ENCODE measurements around the gene GNGT2. TPM values are rescaled to one million over a fixed set of nuclear protein-coding genes. Genes with fewer than 3 reads are reported as not detected.
A peak's percentile ranks its signal among the peaks of the same experiment; 100 is the strongest.
"Not testable (repeated sequence)": the region's sequence is repeated elsewhere in the genome, so short reads cannot be mapped to it uniquely, and the experiment has no call there.

GNGT2 gene
- total RNA-seq, 1 donor from 2014 or later, result not detected

- peak; percentile 51 for DNase-seq (ENCODE audit: low read depth)
These were observed 30.1 kb downstream of the GNGT2 start for GRCh38 chr17:49180303-49180702.

- DNase-seq (ENCODE audit: low read depth), result not testable (repeated sequence)
These were observed 34.4 kb downstream of the GNGT2 start for GRCh38 chr17:49175978-49176377.

- not testable (repeated sequence) for DNase-seq (ENCODE audit: low read depth)
These were observed 39.7 kb downstream of the GNGT2 start for GRCh38 chr17:49170711-49171110.

GRCh38 chr17:49170216-49170615, 40.2 kb downstream of the GNGT2 start:
- DNase-seq (ENCODE audit: low read depth), result no peak

- no peak for DNase-seq (ENCODE audit: low read depth)
These were observed 41.7 kb downstream of the GNGT2 start for GRCh38 chr17:49168706-49169105.

- DNase-seq (ENCODE audit: low read depth), result no peak
These were observed 45.2 kb downstream of the GNGT2 start for GRCh38 chr17:49165143-49165542.

GRCh38 chr17:49162866-49163265, 47.5 kb downstream of the GNGT2 start:
- no peak for DNase-seq (ENCODE audit: low read depth)

GRCh38 chr17:49157784-49158183, 52.6 kb downstream of the GNGT2 start:
- no peak for DNase-seq (ENCODE audit: low read depth)

- DNase-seq (ENCODE audit: low read depth), result no peak
These were observed 54.1 kb downstream of the GNGT2 start for GRCh38 chr17:49156256-49156655.

Other genes with a start within 250 kb of the GNGT2 start
- gene GIP, start 242.0 kb downstream of the GNGT2 start, total RNA-seq, result not detected in 2 replicates
- gene IGF2BP1, start 213.2 kb downstream of the GNGT2 start, total RNA-seq, result 6.7 and 9.3 TPM in 2 replicates
- gene B4GALNT2, start 77.8 kb downstream of the GNGT2 start, total RNA-seq, result not detected in 2 replicates
- gene ABI3, start 133 bp upstream of the GNGT2 start, total RNA-seq, result not detected in 2 replicates
- gene PHOSPHO1, start 20.2 kb upstream of the GNGT2 start, total RNA-seq, result 12.0 and 22.4 TPM in 2 replicates
- gene ZNF652, start 151.7 kb upstream of the GNGT2 start, total RNA-seq, result 24.6 and 26.5 TPM in 2 replicates
- 128 and 153 TPM in 2 replicates for gene PHB1, start 204.3 kb upstream of the GNGT2 start, total RNA-seq

All from myocyte (in vitro differentiated cells).